ENCODE data around the gene PTCH1. TPM values are rescaled to one million over a fixed set of nuclear protein-coding genes. Genes with fewer than 3 reads are reported as not detected.

Gene PTCH1
- total and polyA plus RNA-seq, 2 donors from 2014 or later: 2.6 to 37.2 TPM

GRCh38 chr9:95508968-95509850 is 7.6 kb downstream of the PTCH1 start:
- TF ChIP-seq, protein P1, sequence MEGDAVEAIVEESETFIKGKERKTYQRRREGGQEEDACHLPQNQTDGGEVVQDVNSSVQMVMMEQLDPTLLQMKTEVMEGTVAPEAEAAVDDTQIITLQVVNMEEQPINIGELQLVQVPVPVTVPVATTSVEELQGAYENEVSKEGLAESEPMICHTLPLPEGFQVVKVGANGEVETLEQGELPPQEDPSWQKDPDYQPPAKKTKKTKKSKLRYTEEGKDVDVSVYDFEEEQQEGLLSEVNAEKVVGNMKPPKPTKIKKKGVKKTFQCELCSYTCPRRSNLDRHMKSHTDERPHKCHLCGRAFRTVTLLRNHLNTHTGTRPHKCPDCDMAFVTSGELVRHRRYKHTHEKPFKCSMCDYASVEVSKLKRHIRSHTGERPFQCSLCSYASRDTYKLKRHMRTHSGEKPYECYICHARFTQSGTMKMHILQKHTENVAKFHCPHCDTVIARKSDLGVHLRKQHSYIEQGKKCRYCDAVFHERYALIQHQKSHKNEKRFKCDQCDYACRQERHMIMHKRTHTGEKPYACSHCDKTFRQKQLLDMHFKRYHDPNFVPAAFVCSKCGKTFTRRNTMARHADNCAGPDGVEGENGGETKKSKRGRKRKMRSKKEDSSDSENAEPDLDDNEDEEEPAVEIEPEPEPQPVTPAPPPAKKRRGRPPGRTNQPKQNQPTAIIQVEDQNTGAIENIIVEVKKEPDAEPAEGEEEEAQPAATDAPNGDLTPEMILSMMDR (IDR thresholded peaks at IDR 0.05; ENCODE audit: borderline replicate concordance, extremely low read depth, insufficient read depth): no peak
- Histone ChIP-seq H3K9me3 (ENCODE audit: control insufficient read depth in 2 of 3, insufficient read depth in 1 of 3, low read length in 3 of 3) (no peaks in the 10 kb centered on the region), H3K9ac (ENCODE audit: low read length in 3 of 3) (peak overlapping the region; percentile 40 to 92 (median 60)), H3K36me3 (ENCODE audit: control insufficient read depth in 2 of 3, insufficient read depth in 3 of 3, low read length in 3 of 3) (no peaks in the 10 kb centered on the region), H3K4me1 (ENCODE audit: control insufficient read depth in 2 of 3, insufficient read depth in 2 of 3, low read depth in 1 of 3, low read length in 3 of 3) (peaks cover 0 to 13% (median 3%) of the 10 kb centered on the region in 3 donors), H3K4me3 (ENCODE audit: low read length in 3 of 3) (peak overlapping the region; percentile 89 to 94 (median 93)), H3K27me3 (ENCODE audit: control insufficient read depth, insufficient read depth, low read length) (no peaks in the 10 kb centered on the region), H3K27ac (ENCODE audit: low read depth in 2 of 2, low read length in 2 of 2) (peak overlapping the region; percentile 70 to 74)
- intact Hi-C loops (cut with DNase I): no loop called here
- FAIRE-seq (no peak), DNase-seq (peak; percentile 95 to 99 (median 98))

- intact Hi-C loops (cut with DNase I): no loop called here
- peak in 4 of 5 donors; percentile 37 to 79 (median 53) for DNase-seq
- Histone ChIP-seq H3K9me3 (ENCODE audit: control insufficient read depth in 2 of 3, insufficient read depth in 1 of 3, low read length in 3 of 3) (no peaks in the 10 kb centered on the region), H3K9ac (ENCODE audit: low read length in 3 of 3) (peak overlapping the region in 2 of 3 donors; percentile 65 to 81), H3K36me3 (ENCODE audit: control insufficient read depth in 2 of 3, insufficient read depth in 3 of 3, low read length in 3 of 3) (no peaks in the 10 kb centered on the region), H3K27me3 (ENCODE audit: control insufficient read depth, insufficient read depth, low read length) (no peaks in the 10 kb centered on the region), H3K4me3 (ENCODE audit: low read length in 3 of 3) (peak overlapping the region; percentile 86 to 94 (median 89)), H3K27ac (ENCODE audit: low read depth in 2 of 2, low read length in 2 of 2) (peak overlapping the region; percentile 88 to 89), H3K4me1 (ENCODE audit: control insufficient read depth in 2 of 3, insufficient read depth in 2 of 3, low read depth in 1 of 3, low read length in 3 of 3) (peaks cover 0 to 13% (median 3%) of the 10 kb centered on the region in 3 donors)
- TF ChIP-seq, protein P1 (IDR thresholded peaks at IDR 0.05; ENCODE audit: borderline replicate concordance, extremely low read depth, insufficient read depth): no peak
- no peak for FAIRE-seq
These were observed 8.4 kb downstream of the PTCH1 start for GRCh38 chr9:95508242-95508967.

- H3K9me3 ChIP-seq (ENCODE audit: control insufficient read depth in 2 of 3, insufficient read depth in 1 of 3, low read length in 3 of 3): no peaks in the 10 kb centered on the region
- FAIRE-seq: no peak
- intact Hi-C loops (cut with DNase I): no loop called here
- peak overlapping the region; percentile 88 to 89 for H3K27ac ChIP-seq (ENCODE audit: low read depth in 2 of 2, low read length in 2 of 2)
- H3K27me3 ChIP-seq (ENCODE audit: control insufficient read depth, insufficient read depth, low read length): no peaks in the 10 kb centered on the region
- TF ChIP-seq, protein P1 (IDR thresholded peaks at IDR 0.05; ENCODE audit: borderline replicate concordance, extremely low read depth, insufficient read depth): no peak
- no peaks in the 10 kb centered on the region for H3K36me3 ChIP-seq (ENCODE audit: control insufficient read depth in 2 of 3, insufficient read depth in 3 of 3, low read length in 3 of 3)
- H3K9ac ChIP-seq (ENCODE audit: low read length in 3 of 3): peak overlapping the region; percentile 65 to 93 (median 81)
- peak; percentile 74 to 86 (median 85) for DNase-seq
- H3K4me3 ChIP-seq (ENCODE audit: low read length in 3 of 3): peak overlapping the region; percentile 85 to 94 (median 86)
- peaks cover 0 to 13% (median 3%) of the 10 kb centered on the region in 3 donors for H3K4me1 ChIP-seq (ENCODE audit: control insufficient read depth in 2 of 3, insufficient read depth in 2 of 3, low read depth in 1 of 3, low read length in 3 of 3)
These were observed 9.1 kb downstream of the PTCH1 start for GRCh38 chr9:95507464-95508241.

Data from kidney (tissue), 14 donors.